Ishikawa (cell line): ENCODE measurements around the gene NF2.

Experiments used
- CEBPB ChIP-seq: IDR thresholded peaks from 2 replicates; pipeline ENCODE4 v1.6.1; 2012
- CREB1 ChIP-seq: IDR thresholded peaks from 2 replicates; pipeline ENCODE4 v1.6.1; 2012; ENCODE audit warnings: low read depth
- EGR1 ChIP-seq: IDR thresholded peaks from 2 replicates; pipeline ENCODE4 v1.6.1; 2012
- EP300 ChIP-seq: IDR thresholded peaks from 2 replicates; pipeline ENCODE4 v1.6.1; 2012; ENCODE audit warnings: borderline replicate concordance
- FOXM1 ChIP-seq: IDR thresholded peaks from 2 replicates; pipeline ENCODE4 v1.6.1; 2012; ENCODE audit warnings: low read depth, borderline replicate concordance
- NFIC ChIP-seq: IDR thresholded peaks from 2 replicates; pipeline ENCODE4 v1.6.1; 2012
- RAD21 ChIP-seq: IDR thresholded peaks from 2 replicates; pipeline ENCODE4 v1.6.1; 2012; ENCODE audit warnings: low read depth
- REST ChIP-seq: IDR thresholded peaks from 2 replicates; pipeline ENCODE4 v1.6.1; 2012; ENCODE audit warnings: low read depth, mild to moderate bottlenecking
- TAF1 ChIP-seq: IDR thresholded peaks from 2 replicates; pipeline ENCODE4 v1.6.1; 2012; ENCODE audit warnings: low read depth, mild to moderate bottlenecking
- TCF12 ChIP-seq: IDR thresholded peaks from 2 replicates; pipeline ENCODE4 v1.6.1; 2012; ENCODE audit warnings: low read depth
- TEAD4 ChIP-seq: IDR thresholded peaks from 2 replicates; pipeline ENCODE4 v1.6.1; 2012
- USF1 ChIP-seq: IDR thresholded peaks from 2 replicates; pipeline ENCODE4 v1.6.1; 2012
- YY1 ChIP-seq: IDR thresholded peaks from 2 replicates; pipeline ENCODE4 v1.6.1; 2012; ENCODE audit warnings: low read depth
- ZBTB7A ChIP-seq: IDR thresholded peaks from 2 replicates; pipeline ENCODE4 v1.6.1; 2012; ENCODE audit warnings: low read depth
- TF ChIP-seq, protein P1 (sequence below): IDR thresholded peaks from 2 replicates; pipeline ENCODE4 v1.6.1; 2012

Gene NF2

GRCh38 chr22:29695129-29695926 lies 91.9 kb downstream of the NF2 start:
- TF ChIP-seq FOXM1 = no peak
- no peak for TF ChIP-seq RAD21

DNA sequence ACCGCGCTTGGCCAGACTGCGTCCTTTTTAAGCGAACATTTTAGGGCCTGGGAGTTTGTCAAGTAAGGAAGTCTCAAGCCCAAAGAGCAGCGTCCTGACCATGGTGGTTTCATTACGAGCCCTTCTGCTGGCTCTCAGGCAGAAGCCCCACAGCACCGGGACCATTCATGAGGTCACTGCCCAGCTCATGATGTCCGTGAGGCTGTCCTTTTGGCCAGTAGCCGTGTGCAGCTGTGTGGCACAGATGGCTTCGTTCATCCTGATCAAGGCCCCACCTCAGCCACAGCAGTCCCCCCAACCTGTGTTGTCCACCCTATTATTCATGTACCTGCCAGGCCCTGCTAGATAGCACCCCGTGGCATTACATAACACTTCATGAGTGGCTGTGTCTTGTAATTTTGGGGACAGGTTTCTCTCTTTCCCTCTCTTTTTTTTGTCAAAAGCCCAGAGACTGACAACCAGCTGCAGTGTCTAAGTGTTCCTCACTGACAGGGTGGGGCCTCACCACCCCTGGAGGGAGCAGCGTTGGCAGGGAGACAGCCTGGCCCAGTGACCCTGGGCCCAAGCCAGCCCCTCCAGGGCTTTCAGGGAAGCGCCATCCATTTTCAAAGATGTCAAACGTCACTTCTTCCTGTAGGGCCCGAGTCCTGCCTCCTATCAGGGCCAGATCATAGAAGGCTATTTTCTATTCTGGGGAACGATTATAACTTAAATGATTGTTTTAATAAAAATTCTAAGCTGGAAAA lies 94.6 kb downstream of the NF2 start:
- TF ChIP-seq NFIC = no peak
- TF ChIP-seq TAF1 = no peak
- no peak for TF ChIP-seq EP300
- TF ChIP-seq TCF12 = no peak
- no peak for TF ChIP-seq CREB1
- TF ChIP-seq, protein P1, sequence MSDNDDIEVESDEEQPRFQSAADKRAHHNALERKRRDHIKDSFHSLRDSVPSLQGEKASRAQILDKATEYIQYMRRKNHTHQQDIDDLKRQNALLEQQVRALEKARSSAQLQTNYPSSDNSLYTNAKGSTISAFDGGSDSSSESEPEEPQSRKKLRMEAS = no peak
- no peak for TF ChIP-seq TEAD4
- no peak for TF ChIP-seq REST
- TF ChIP-seq USF1 = no peak
- no peak for TF ChIP-seq ZBTB7A
- no peak for TF ChIP-seq CEBPB
- no peak for TF ChIP-seq EGR1
- no peak for TF ChIP-seq YY1
- no peak for TF ChIP-seq RAD21
- no peak for TF ChIP-seq FOXM1

DNA sequence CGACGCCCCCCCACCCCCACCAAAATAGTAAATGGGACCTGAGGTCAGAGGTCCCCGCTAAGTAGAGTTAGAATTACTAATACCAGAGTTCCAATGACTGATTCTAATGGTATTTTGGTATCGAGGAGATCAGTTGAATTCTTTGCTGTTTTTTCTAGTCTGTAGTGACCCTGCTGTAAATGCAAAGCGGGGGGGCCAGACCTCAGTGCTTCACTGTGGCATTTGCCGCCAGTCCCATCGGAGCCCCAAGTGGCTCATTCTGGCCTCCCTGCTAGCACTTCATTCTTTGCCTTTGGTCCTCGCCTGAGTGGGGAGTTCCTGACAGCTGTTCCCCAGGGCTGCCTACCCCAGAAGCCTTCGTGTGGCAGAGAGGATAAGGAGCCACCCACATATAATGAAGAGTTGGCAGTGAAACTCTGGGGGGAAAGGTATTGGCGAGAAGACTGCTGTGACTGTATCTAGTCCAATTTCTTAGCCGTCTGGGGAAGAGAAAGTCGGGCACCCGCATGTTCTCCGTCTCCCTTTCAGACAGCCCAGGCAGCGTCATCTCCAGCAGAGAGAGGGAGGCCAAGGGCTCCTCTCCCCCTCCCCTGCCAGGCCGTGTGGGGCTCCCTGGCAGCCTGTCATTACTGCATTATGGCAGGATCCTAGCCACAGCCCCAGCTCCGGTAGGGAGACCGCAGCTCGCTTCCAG lies 96.9 kb downstream of the NF2 start:
- no peak for TF ChIP-seq TEAD4
- TF ChIP-seq TAF1 = no peak
- TF ChIP-seq ZBTB7A = no peak
- no peak for TF ChIP-seq CEBPB
- TF ChIP-seq NFIC = no peak
- no peak for TF ChIP-seq EP300
- TF ChIP-seq REST = no peak
- TF ChIP-seq YY1 = no peak
- TF ChIP-seq TCF12 = no peak
- TF ChIP-seq, protein P1 = no peak
- no peak for TF ChIP-seq USF1
- TF ChIP-seq CREB1 = no peak
- TF ChIP-seq FOXM1 = no peak

DNA sequence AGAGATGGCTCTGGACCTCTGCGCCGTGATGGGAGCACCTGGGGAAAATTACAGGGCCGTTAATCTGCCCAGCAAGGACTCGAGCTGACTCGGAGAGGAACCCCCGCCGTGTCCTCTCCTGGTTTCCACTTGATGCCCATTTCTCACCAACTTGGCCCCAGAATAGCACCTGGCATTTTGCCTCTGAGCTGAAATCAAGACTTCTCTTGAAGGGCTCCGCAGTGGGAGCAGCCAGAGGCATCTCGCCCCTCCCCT lies 97.4 kb downstream of the NF2 start:
- TF ChIP-seq REST (no peak), RAD21 (no peak), NFIC (no peak), TCF12 (no peak), YY1 (no peak), EP300 (no peak), CREB1 (no peak), ZBTB7A (no peak), FOXM1 (no peak), USF1 (no peak), TAF1 (no peak), EGR1 (no peak), TEAD4 (no peak), CEBPB (no peak)
- TF ChIP-seq, protein P1 = no peak
